ENCODE data around the gene FADS1. TPM values are rescaled to one million over a fixed set of nuclear protein-coding genes. Genes with fewer than 3 reads are reported as not detected.

The FADS1 gene
- total and polyA plus RNA-seq, 8 donors = 21.5 to 161 (median 36.1) TPM

DNA sequence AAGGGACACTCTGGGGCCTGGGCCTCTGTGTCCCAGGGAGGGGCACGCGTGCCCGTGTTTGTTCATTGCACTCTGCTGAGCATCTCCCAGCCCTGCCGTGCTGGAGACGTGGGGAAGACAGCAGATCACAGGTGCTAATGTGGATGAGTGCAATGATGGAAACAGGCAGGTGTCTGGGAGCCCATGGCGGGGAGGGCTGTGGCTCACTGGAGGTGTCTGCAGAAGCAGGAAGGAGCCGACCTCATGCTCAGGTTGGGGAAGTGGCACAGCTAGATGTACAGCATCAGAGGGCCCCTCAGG lies 32.3 kb downstream of the FADS1 start:
- intact Hi-C loops (cut with DNase I) = no loop called here
- peaks cover 0 to 54% of the 10 kb centered on the region in 2 donors for H3K36me3 ChIP-seq
- ATAC-seq = no peak

DNA sequence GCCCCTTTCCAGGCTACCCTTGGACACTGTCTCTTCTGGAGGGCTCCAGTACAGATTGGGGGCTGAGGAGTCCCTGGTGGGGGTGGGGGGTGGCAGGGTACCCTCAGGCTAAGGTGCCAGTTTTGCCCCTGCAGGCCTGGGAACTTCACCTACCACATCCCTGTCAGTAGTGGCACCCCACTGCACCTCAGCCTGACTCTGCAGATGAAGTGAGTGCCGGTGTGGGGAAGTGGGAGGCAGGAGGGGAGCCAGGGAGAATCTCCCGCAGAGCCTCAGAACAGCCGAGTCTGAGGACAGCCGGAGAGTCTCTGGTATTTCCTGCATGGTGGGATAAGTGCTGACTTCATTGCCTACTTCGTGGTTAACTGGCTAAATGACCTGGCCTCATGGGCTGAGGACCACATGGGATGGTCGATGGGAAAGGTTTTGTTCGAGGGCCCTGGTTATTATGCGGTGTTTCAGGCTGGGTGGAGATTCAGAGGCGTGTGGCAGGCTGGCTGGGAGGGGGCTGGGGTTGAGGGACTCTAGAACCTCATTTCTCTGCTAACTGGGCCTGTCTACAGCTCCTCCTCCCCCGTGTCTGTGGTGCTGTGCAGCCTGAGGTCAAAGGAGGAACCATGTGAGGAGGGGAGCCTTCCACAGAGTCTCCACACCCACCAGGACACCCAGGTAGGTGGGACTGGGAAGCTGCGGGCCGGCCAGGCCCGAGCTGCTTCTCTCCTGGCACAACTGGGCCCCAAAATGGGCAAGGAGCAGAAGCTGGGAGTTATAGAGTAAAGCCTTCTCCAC lies 32.9 kb downstream of the FADS1 start:
- no peaks in the 10 kb centered on the region for H3K9me3 ChIP-seq
- no peak for ATAC-seq
- H3K4me1 ChIP-seq = no peaks in the 10 kb centered on the region
- intact Hi-C loops (cut with DNase I) = no loop called here
- DNase-seq = no peak
- peaks cover 0 to 48% of the 10 kb centered on the region in 2 donors for H3K36me3 ChIP-seq
- TF ChIP-seq, protein P1, sequence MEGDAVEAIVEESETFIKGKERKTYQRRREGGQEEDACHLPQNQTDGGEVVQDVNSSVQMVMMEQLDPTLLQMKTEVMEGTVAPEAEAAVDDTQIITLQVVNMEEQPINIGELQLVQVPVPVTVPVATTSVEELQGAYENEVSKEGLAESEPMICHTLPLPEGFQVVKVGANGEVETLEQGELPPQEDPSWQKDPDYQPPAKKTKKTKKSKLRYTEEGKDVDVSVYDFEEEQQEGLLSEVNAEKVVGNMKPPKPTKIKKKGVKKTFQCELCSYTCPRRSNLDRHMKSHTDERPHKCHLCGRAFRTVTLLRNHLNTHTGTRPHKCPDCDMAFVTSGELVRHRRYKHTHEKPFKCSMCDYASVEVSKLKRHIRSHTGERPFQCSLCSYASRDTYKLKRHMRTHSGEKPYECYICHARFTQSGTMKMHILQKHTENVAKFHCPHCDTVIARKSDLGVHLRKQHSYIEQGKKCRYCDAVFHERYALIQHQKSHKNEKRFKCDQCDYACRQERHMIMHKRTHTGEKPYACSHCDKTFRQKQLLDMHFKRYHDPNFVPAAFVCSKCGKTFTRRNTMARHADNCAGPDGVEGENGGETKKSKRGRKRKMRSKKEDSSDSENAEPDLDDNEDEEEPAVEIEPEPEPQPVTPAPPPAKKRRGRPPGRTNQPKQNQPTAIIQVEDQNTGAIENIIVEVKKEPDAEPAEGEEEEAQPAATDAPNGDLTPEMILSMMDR (IDR thresholded peaks at IDR 0.05) = no peak
- no peak overlapping the region for H3K4me3 ChIP-seq
- no peak overlapping the region for H3K27ac ChIP-seq
- H3K27me3 ChIP-seq = no peaks in the 10 kb centered on the region

More for the DNA sequence above, 32.3 kb downstream of the FADS1 start:
- no peak for DNase-seq
- Histone ChIP-seq H3K4me3 (no peak overlapping the region), H3K27ac (no peak overlapping the region), H3K9me3 (no peaks in the 10 kb centered on the region), H3K4me1 (no peaks in the 10 kb centered on the region), H3K27me3 (no peaks in the 10 kb centered on the region)
- TF ChIP-seq, protein P1 (IDR thresholded peaks at IDR 0.05) = no peak

DNA sequence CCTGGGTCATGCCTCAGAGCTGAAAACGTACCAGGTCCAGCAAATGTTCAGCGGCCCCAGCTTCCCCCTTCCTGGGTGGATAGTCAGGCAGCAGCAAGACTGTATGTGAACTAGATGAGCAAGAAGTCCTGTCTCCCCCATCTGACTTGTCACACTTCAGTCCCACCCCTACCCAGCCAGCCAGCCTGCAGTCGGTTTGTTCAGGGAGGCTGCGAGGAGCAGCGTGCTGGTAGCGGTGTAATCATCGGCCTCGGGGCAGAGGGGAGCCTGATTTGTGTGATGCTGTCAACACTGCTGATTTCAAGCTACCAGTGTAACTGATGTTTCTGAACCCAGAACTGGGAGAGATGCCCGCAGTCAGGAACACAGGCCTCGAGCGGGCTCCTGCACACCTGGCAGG lies 34.0 kb downstream of the FADS1 start:
- H3K4me3 ChIP-seq = no peak overlapping the region
- H3K4me1 ChIP-seq = no peaks in the 10 kb centered on the region
- DNase-seq (no peak), ATAC-seq (no peak)
- intact Hi-C loops (cut with DNase I) = no loop called here
- peaks cover 0 to 2% of the 10 kb centered on the region in 2 donors for H3K27me3 ChIP-seq
- peaks cover 0 to 38% of the 10 kb centered on the region in 2 donors for H3K36me3 ChIP-seq
- TF ChIP-seq, protein P1 (IDR thresholded peaks at IDR 0.05) = no peak
- H3K27ac ChIP-seq = no peak overlapping the region
- no peaks in the 10 kb centered on the region for H3K9me3 ChIP-seq

DNA sequence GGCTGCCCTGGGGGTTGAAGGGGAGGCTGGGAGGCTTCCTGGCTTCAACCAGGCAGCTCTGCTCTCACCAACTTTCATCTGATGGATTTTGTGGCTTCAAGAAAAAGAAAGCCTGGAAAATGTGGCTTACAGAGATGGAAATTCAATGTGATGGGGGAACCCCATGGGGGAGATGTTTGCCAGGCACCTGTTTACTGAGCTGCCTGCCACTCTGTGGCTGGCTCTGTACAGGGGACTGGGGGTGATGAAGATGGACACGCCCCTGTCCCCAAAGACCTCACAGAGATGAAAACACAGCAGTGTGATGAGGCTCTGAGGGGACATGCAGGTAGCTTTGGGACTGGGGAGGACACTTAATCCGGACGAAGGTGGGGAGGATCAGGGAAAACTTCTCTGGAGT lies 34.5 kb downstream of the FADS1 start:
- H3K36me3 ChIP-seq = peaks cover 0 to 32% of the 10 kb centered on the region in 2 donors
- H3K27me3 ChIP-seq = peaks cover 0 to 7% of the 10 kb centered on the region in 2 donors
- ATAC-seq = no peak
- TF ChIP-seq, protein P1 (IDR thresholded peaks at IDR 0.05) = no peak
- no peak for DNase-seq
- no peaks in the 10 kb centered on the region for H3K9me3 ChIP-seq
- H3K4me1 ChIP-seq = no peaks in the 10 kb centered on the region
- intact Hi-C loops (cut with DNase I) = no loop called here
- no peak overlapping the region for H3K27ac ChIP-seq
- H3K4me3 ChIP-seq = no peak overlapping the region

DNA sequence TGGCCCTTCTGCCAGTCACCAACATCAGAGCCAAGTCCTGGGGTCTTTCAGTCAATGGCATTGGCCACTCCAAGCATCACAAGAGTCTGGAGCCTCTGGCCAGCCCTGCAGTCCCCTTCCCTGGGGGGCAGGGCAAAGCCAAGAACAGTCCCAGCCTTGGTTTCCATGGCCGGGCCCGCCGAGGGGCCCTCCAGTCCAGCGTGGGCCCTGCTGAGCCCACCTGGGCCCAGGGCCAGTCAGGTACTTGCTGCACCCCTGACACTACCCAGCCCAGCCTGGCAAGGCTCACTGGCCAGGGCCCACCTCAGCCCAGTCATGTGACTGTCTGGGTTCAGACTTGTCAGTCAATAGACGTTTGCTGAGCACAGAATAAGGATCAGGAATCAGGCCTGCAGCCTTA lies 35.2 kb downstream of the FADS1 start:
- ATAC-seq (no peak), DNase-seq (no peak)
- Histone ChIP-seq H3K27ac (no peak overlapping the region), H3K27me3 (peaks cover 0 to 14% of the 10 kb centered on the region in 2 donors), H3K4me1 (peaks cover 0 to 6% of the 10 kb centered on the region in 2 donors), H3K9me3 (no peaks in the 10 kb centered on the region), H3K36me3 (peaks cover 0 to 25% of the 10 kb centered on the region in 2 donors), H3K4me3 (no peak overlapping the region)
- intact Hi-C loops (cut with DNase I) = no loop called here
- TF ChIP-seq, protein P1 (IDR thresholded peaks at IDR 0.05) = no peak

Measured in left lung (tissue), 10 donors.